GM12875 (cell line): Measurements from ENCODE around the gene GMPPB.
"Not testable (repeated sequence)": the region's sequence is repeated elsewhere in the genome, so short reads cannot be mapped to it uniquely, and the experiment has no call there.

Experiments
- H3K4me3 ChIP-seq: one replicate; pipeline ENCODE4 v1.5.1; 2011; ENCODE audit warnings: low read depth, low read length, control low read depth
- CTCF ChIP-seq: IDR thresholded peaks from 2 replicates; pipeline ENCODE4 v1.5.1; 2011; ENCODE audit warnings: low read depth, mild to moderate bottlenecking, control low read depth, inconsistent platforms, low read length, moderate library complexity, borderline replicate concordance; ENCODE audit not compliant: insufficient read depth

GMPPB gene

GRCh38 chr3:49700453-49701128 is 23.2 kb downstream of the GMPPB start:
- no peak overlapping the region for H3K4me3 ChIP-seq
- TF ChIP-seq CTCF: no peak

GRCh38 chr3:49700014-49700413 is 23.7 kb downstream of the GMPPB start:
- no peak for TF ChIP-seq CTCF

GRCh38 chr3:49699281-49699979 is 24.3 kb downstream of the GMPPB start:
- H3K4me3 ChIP-seq: no peak overlapping the region
- no peak for TF ChIP-seq CTCF

More at GRCh38 chr3:49700014-49700413, 23.7 kb downstream of the GMPPB start:
- no peak overlapping the region for H3K4me3 ChIP-seq

- not testable (repeated sequence) for H3K4me3 ChIP-seq
Measured at GRCh38 chr3:49695350-49696015, 28.3 kb downstream of the GMPPB start.

GRCh38 chr3:49694409-49695070 is 29.2 kb downstream of the GMPPB start:
- H3K4me3 ChIP-seq: not testable (repeated sequence)

- H3K4me3 ChIP-seq: not testable (repeated sequence)
Measured at GRCh38 chr3:49691481-49691880, 32.3 kb downstream of the GMPPB start.

GRCh38 chr3:49690856-49691255 is 32.9 kb downstream of the GMPPB start:
- not testable (repeated sequence) for H3K4me3 ChIP-seq

- H3K4me3 ChIP-seq: peak overlapping the region; percentile 71
Measured at GRCh38 chr3:49689908-49690624, 33.7 kb downstream of the GMPPB start.

GRCh38 chr3:49689046-49689907 is 34.5 kb downstream of the GMPPB start, which contains the start of the genes MST1 and RNF123:
MST1 (minus strand) TSS chr3:49689474; CDS start chr3:49688691, 783 bp downstream.
RNF123 (plus strand) TSS chr3:49689557; CDS start chr3:49691166, 1,609 bp downstream.
- TF ChIP-seq CTCF: peak; percentile 52
- peak within 1 kb of the TSS; percentile 71 for H3K4me3 ChIP-seq

GRCh38 chr3:49688338-49689045 is 35.3 kb downstream of the GMPPB start:
- H3K4me3 ChIP-seq: peak overlapping the region; percentile 71

- H3K4me3 ChIP-seq: not testable (repeated sequence)
Measured at GRCh38 chr3:49687424-49687795, 36.3 kb downstream of the GMPPB start.
